HuH-7.5 (cell line): ENCODE results near the gene B3GNT3.
"Not testable (repeated sequence)": the region's sequence is repeated elsewhere in the genome, so short reads cannot be mapped to it uniquely, and the experiment has no call there.

Source experiments
- DNase-seq: peaks from one replicate; pipeline ENCODE4 v3.0.0; 2011; ENCODE audit warnings: low spot score

B3GNT3 gene

GRCh38 chr19:17797424-17798201 lies 2.7 kb downstream of the B3GNT3 start:
- no peak for DNase-seq

DNA sequence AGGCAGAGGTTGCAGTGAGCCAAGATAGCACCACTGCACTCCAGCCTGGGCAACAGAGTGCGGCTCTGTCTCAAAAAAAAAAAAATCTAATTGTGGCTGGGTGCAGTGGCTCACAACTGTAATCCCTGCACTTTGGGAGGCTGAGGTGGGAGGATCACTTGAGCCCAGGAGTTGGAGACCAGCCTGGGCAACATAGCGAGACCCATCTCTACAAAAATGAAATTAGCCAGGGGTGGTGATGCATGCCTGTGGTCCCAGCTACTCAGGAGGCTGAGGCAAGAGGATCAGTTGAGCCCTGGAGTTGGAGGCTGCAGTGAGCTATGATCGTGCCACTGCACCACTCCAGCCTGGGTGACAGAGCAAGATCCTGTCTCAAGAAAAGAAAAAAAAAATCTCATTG lies 3.7 kb downstream of the B3GNT3 start:
- not testable (repeated sequence) for DNase-seq

- no peak for DNase-seq
Observed at GRCh38 chr19:17802137-17802858, 7.4 kb downstream of the B3GNT3 start.

DNA sequence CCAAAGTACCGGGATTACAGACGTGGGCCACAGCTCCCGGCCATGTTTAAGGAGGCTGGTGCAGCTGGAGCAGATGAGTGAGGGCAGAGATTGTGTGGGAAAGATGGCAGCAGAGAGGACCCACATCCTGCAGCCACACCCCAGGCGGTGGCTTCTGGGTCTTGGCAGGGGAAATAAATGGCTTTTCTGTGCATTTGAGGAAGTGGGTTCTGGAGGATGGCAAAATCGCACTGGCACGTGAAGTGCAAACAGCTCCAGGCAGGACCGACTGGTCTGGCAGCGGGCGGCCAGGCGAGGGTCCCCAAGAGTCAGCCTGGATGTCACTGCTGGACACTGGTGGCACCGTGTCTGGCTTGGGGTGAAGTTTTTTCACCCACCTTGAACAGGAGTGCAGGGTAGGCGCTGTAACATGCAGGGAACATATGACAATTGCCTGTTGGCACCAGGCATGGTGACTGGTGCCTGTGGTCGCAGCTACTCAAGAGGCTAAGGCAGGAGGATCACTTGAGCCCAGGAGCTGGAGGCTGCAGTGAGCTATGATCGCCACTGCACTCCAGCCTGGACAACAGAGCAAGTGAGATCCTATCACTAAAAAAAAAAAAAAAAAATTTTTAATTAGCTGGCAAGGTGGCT lies 8.4 kb downstream of the B3GNT3 start:
- no peak for DNase-seq

- DNase-seq, result no peak
Observed at GRCh38 chr19:17805427-17805826, 10.5 kb downstream of the B3GNT3 start.

- no peak for DNase-seq
Observed at GRCh38 chr19:17806945-17807344, 12.0 kb downstream of the B3GNT3 start.

DNA sequence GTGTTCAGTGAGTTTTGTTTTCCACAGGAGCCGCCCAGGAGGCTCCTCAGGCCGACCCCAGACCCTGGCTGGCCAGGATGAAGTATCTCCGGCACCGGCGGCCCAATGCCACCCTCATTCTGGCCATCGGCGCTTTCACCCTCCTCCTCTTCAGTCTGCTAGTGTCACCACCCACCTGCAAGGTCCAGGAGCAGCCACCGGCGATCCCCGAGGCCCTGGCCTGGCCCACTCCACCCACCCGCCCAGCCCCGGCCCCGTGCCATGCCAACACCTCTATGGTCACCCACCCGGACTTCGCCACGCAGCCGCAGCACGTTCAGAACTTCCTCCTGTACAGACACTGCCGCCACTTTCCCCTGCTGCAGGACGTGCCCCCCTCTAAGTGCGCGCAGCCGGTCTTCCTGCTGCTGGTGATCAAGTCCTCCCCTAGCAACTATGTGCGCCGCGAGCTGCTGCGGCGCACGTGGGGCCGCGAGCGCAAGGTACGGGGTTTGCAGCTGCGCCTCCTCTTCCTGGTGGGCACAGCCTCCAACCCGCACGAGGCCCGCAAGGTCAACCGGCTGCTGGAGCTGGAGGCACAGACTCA lies 12.9 kb downstream of the B3GNT3 start:
- no peak for DNase-seq

- DNase-seq, result no peak
Observed at GRCh38 chr19:17811103-17811502, 16.2 kb downstream of the B3GNT3 start.

GRCh38 chr19:17811681-17812080 lies 16.7 kb downstream of the B3GNT3 start:
- DNase-seq, result no peak

- no peak for DNase-seq
Observed at GRCh38 chr19:17812099-17812498, 17.2 kb downstream of the B3GNT3 start.

GRCh38 chr19:17817668-17818363 lies 22.9 kb downstream of the B3GNT3 start:
- no peak for DNase-seq

- DNase-seq, result no peak
Observed at GRCh38 chr19:17821190-17821589, 26.3 kb downstream of the B3GNT3 start, which contains the start of gene INSL3. Gene INSL3 (minus strand): TSS chr19:17821519. CDS start chr19:17821506, 13 bp downstream.

DNA sequence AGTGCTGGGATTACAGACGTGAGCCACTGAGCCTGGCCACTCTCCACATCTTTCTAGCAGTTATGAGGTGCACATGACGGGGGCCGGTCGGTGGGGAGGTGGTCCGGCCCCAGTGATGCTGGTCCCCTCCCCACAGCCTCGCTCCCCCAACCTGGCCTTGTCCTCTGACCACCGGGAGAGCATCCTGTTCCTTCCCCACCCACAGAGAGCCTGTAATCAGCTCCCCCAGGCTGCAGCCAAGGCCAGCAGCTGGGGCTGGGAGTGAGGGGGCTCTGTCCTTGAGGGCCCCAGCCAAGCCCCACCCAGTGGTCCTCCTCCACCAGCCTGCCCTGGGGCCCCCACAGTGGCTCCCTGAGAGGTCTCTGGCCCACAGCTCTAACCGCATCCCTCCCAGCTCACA lies 29.4 kb downstream of the B3GNT3 start:
- no peak for DNase-seq

GRCh38 chr19:17826508-17827056 lies 31.6 kb downstream of the B3GNT3 start:
- no peak for DNase-seq

- no peak for DNase-seq
Observed at GRCh38 chr19:17829855-17830566, 35.1 kb downstream of the B3GNT3 start.

DNA sequence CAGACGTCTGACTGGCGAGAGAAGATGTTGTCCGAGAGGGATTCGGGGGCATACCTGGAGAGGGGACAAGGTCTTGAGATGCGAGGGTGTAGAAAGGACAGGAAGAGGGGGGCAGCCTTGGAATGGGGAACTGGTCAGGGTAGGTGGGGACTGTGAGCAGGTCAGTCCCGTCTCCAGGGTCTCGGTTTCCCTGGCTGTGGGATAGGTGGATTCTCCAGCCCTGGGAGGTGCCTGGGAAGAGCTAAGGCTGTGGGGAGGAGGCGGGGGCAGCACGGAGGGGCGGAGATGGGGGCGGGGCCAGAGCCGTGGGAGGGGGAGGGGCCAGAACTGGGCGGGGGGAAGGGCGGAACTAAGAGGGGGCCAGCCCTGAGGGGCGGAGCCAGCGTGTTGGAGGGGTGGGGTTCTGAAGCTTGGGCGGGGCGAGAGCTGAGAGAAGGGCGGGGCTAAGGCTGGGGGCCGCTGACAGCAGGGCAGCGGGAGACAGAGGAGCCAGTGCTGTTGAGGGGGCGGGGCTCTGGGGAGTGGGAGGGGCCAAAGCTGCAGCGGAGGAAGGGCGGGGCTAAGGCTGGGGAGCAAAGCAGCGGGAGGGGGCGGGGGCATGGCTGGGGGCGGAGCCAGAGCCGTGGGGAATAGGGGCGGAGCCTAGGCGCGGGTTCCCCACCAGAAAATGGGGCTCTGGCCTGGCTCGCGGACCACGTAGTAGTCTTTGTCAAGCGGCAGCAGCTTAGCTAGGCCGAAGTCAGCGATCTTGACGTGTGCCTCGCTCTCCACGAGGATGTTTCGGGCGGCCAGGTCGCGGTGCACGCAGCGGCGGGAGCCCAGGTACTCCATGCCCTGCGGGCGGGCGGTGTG lies 35.9 kb downstream of the B3GNT3 start:
- DNase-seq, result no peak

DNA sequence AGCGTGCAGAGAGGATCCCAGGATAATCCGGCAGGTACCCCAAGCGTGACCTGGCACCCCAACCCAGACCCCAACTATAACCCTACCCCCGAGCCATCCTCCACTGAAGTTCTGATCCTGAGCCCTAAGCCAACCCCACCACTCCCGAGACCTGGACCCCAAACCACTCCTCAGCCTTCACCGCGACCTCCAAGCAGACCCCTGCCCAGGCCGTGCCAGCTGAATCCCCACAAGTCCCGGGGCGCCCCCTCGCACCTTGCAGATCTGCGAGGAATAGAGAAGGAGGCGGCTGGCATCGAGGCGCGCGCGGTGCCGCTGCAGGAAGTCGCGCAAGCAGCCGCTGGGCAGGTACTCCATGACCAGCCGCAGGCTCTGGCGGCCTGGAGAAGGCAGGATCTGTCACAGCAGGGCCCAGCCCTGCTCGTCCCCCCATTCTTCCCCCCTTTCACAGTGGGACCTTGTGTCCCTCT lies 36.5 kb downstream of the B3GNT3 start:
- no peak for DNase-seq

- no peak for DNase-seq
Observed at GRCh38 chr19:17832443-17833208, 37.7 kb downstream of the B3GNT3 start.
